Fibroblast of mammary gland (primary cell): Measurements from ENCODE around the gene ANKRD50.
A peak's percentile ranks its signal among the peaks of the same experiment; 100 is the strongest.

Experiments
- DNase-seq: peaks from one replicate; pipeline ENCODE4 v3.0.0-alpha.2; 2010; ENCODE audit warnings: low read depth
- H3K4me3 ChIP-seq: 2 replicates; pipeline ENCODE4 v1.5.1; 2011; ENCODE audit warnings: low read depth, mild to moderate bottlenecking, low read length, moderate library complexity; ENCODE audit not compliant: control insufficient read depth
- TF ChIP-seq, protein P1 (sequence below): conservative IDR thresholded peaks from 2 replicates; pipeline ENCODE4 v1.5.1; 2011; ENCODE audit warnings: low read depth, low read length, inconsistent platforms; ENCODE audit not compliant: control insufficient read depth, insufficient read depth

The ANKRD50 gene

GRCh38 chr4:124748965-124749364 lies 36.4 kb upstream of the ANKRD50 start:
- DNase-seq: no peak
- no peak overlapping the region for H3K4me3 ChIP-seq
- TF ChIP-seq, protein P1, sequence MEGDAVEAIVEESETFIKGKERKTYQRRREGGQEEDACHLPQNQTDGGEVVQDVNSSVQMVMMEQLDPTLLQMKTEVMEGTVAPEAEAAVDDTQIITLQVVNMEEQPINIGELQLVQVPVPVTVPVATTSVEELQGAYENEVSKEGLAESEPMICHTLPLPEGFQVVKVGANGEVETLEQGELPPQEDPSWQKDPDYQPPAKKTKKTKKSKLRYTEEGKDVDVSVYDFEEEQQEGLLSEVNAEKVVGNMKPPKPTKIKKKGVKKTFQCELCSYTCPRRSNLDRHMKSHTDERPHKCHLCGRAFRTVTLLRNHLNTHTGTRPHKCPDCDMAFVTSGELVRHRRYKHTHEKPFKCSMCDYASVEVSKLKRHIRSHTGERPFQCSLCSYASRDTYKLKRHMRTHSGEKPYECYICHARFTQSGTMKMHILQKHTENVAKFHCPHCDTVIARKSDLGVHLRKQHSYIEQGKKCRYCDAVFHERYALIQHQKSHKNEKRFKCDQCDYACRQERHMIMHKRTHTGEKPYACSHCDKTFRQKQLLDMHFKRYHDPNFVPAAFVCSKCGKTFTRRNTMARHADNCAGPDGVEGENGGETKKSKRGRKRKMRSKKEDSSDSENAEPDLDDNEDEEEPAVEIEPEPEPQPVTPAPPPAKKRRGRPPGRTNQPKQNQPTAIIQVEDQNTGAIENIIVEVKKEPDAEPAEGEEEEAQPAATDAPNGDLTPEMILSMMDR: no peak

- TF ChIP-seq, protein P1: no peak
- no peak for DNase-seq
- H3K4me3 ChIP-seq: no peak overlapping the region
Measured at GRCh38 chr4:124745985-124746801, 33.7 kb upstream of the ANKRD50 start.

DNA sequence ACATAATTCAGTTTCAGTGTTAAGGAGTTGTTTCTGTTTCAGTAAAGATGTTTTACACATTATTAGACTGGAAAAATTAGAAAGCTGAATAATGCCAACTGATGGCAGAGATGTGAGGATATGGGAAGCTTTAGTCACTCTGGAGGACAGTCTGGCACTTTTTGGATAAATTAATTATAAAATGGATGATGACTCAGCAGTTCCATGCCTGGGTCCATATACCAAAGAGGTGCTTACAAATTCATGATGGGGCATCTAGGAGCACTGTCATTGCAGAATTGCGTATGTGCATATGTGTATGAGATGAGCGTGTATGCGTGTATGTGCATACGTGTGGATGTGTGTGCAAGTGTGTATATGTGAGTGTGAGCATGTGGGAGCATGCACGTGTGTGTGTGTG lies 31.2 kb upstream of the ANKRD50 start:
- TF ChIP-seq, protein P1: no peak
- no peak overlapping the region for H3K4me3 ChIP-seq
- no peak for DNase-seq

- no peak overlapping the region for H3K4me3 ChIP-seq
- TF ChIP-seq, protein P1: no peak
- DNase-seq: no peak
Measured at GRCh38 chr4:124740501-124740900, 28.0 kb upstream of the ANKRD50 start.

GRCh38 chr4:124738994-124739393 lies 26.5 kb upstream of the ANKRD50 start:
- TF ChIP-seq, protein P1: no peak
- DNase-seq: no peak
- H3K4me3 ChIP-seq: no peak overlapping the region

GRCh38 chr4:124737619-124738018 lies 25.1 kb upstream of the ANKRD50 start:
- DNase-seq: peak; percentile 37
- TF ChIP-seq, protein P1: no peak

DNA sequence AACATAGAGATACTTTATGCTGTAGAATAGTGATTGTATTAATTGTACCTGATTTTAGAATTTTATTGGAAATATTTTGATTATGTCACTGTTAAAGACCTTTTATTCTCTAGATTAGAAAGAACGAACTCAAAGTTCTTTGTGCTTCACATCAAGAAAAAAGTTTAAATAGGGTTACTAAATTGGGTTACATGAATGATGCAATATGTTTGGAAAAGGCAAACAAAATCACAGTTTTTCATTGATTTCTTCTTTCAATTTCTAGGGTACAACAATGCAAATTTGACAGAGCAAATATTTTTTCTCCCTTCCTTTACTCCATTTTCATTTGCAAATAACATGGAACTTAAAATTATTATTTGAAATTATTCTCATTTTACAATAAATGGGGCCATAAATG lies 24.0 kb upstream of the ANKRD50 start:
- DNase-seq: no peak
- H3K4me3 ChIP-seq: no peak overlapping the region
- TF ChIP-seq, protein P1: no peak

More at GRCh38 chr4:124737619-124738018, 25.1 kb upstream of the ANKRD50 start:
- no peak overlapping the region for H3K4me3 ChIP-seq
